Trophoblast cell (in vitro differentiated cells and primary cell): ENCODE data around the gene RGS7.
"Not testable (repeated sequence)": the region's sequence is repeated elsewhere in the genome, so short reads cannot be mapped to it uniquely, and the experiment has no call there.

Source experiments
- DNase-seq, 2 donors: peaks; one replicate each; pipeline ENCODE4 v3.0.0-alpha.2; 2016
- H2AFZ ChIP-seq: 2 replicates; pipeline ENCODE4 v1.6.1; 2013; ENCODE audit warnings: low read length, moderate library complexity, mild to moderate bottlenecking; ENCODE audit not compliant: insufficient read depth, poor library complexity
- H2AK5ac ChIP-seq: 2 replicates; pipeline ENCODE4 v1.6.1; 2013; ENCODE audit warnings: mild to moderate bottlenecking, low read length
- H2BK120ac ChIP-seq: 2 replicates; pipeline ENCODE4 v1.6.1; 2013; ENCODE audit warnings: low read length, mild to moderate bottlenecking, moderate library complexity; ENCODE audit not compliant: insufficient read depth, poor library complexity
- H2BK12ac ChIP-seq: 2 replicates; pipeline ENCODE4 v1.6.1; 2013; ENCODE audit warnings: mild to moderate bottlenecking, low read length, moderate library complexity
- H2BK5ac ChIP-seq: 2 replicates; pipeline ENCODE4 v1.6.1; 2013; ENCODE audit warnings: low read length, low read depth, moderate library complexity, mild to moderate bottlenecking; ENCODE audit not compliant: poor library complexity
- H3K14ac ChIP-seq: 2 replicates; pipeline ENCODE4 v1.6.1; 2013; ENCODE audit warnings: mild to moderate bottlenecking, low read length
- H3K18ac ChIP-seq: 2 replicates; pipeline ENCODE4 v1.6.1; 2013; ENCODE audit warnings: mild to moderate bottlenecking, low read length
- H3K23ac ChIP-seq: 2 replicates; pipeline ENCODE4 v1.6.1; 2013; ENCODE audit warnings: low read length
- H3K27ac ChIP-seq: 2 replicates; pipeline ENCODE4 v1.5.1; 2013; ENCODE audit warnings: low read depth, mild to moderate bottlenecking, inconsistent platforms, low read length, moderate library complexity
- H3K27me3 ChIP-seq: 2 replicates; pipeline ENCODE4 v1.6.1; 2013; ENCODE audit warnings: inconsistent platforms, mild to moderate bottlenecking, low read length, moderate library complexity; ENCODE audit not compliant: insufficient read depth
- H3K36me3 ChIP-seq, 2 experiments: 1 replicate in 1 of 2; 2 replicates in 1 of 2; pipeline ENCODE4 v1.6.1; 2013; ENCODE audit warnings: low read length in 2 of 2, mild to moderate bottlenecking in 2 of 2, moderate library complexity in 1 of 2; ENCODE audit not compliant: insufficient read depth in 2 of 2, control insufficient read depth in 1 of 2
- H3K4ac ChIP-seq: 2 replicates; pipeline ENCODE4 v1.6.1; 2013; ENCODE audit warnings: low read depth, mild to moderate bottlenecking, low read length, moderate library complexity
- H3K4me1 ChIP-seq, 2 experiments: 1 replicate in 1 of 2; 2 replicates in 1 of 2; pipeline ENCODE4 v1.6.1; 2013; ENCODE audit warnings: low read length in 2 of 2, mild to moderate bottlenecking in 2 of 2, moderate library complexity in 1 of 2; ENCODE audit not compliant: insufficient read depth in 2 of 2, control insufficient read depth in 1 of 2
- H3K4me2 ChIP-seq: 2 replicates; pipeline ENCODE4 v1.6.1; 2013; ENCODE audit warnings: inconsistent platforms, mild to moderate bottlenecking, low read length, moderate library complexity
- H3K4me3 ChIP-seq: 2 replicates; pipeline ENCODE4 v1.5.1; 2013; ENCODE audit warnings: mild to moderate bottlenecking, low read depth, low read length, inconsistent platforms
- H3K79me1 ChIP-seq: one replicate; pipeline ENCODE4 v1.6.1; 2013; ENCODE audit warnings: low read length
- H3K79me2 ChIP-seq: 2 replicates; pipeline ENCODE4 v1.6.1; 2013; ENCODE audit warnings: low read length, mild to moderate bottlenecking; ENCODE audit not compliant: control insufficient read depth, insufficient read depth, poor library complexity
- H3K9ac ChIP-seq: 2 replicates; pipeline ENCODE4 v1.6.1; 2013; ENCODE audit warnings: mild to moderate bottlenecking, low read length
- H3K9me3 ChIP-seq: 2 replicates; pipeline ENCODE4 v1.6.1; 2013; ENCODE audit warnings: low read depth, mild to moderate bottlenecking, control low read depth, inconsistent platforms, low read length; ENCODE audit not compliant: insufficient read depth
- H4K12ac ChIP-seq: 2 replicates; pipeline ENCODE4 v1.6.1; 2013; ENCODE audit warnings: low read depth, mild to moderate bottlenecking, low read length, moderate library complexity
- H4K8ac ChIP-seq: 2 replicates; pipeline ENCODE4 v1.6.1; 2013; ENCODE audit warnings: low read depth, mild to moderate bottlenecking, low read length, moderate library complexity
- H4K91ac ChIP-seq: one replicate; pipeline ENCODE4 v1.6.1; 2013; ENCODE audit warnings: low read depth, mild to moderate bottlenecking, low read length, moderate library complexity
- WGBS: extraction: QIAGEN DNeasy Blood & Tissue Kit; methylation state at CpG from one replicate; pipeline ENCODE4 v1.1.7; 2013; ENCODE audit warnings: missing lambda C conversion rate; ENCODE audit not compliant: insufficient read length, insufficient coverage; ENCODE audit errors: extremely low coverage; 5-methylcytosine and 5-hydroxymethylcytosine counted together

Gene RGS7

DNA sequence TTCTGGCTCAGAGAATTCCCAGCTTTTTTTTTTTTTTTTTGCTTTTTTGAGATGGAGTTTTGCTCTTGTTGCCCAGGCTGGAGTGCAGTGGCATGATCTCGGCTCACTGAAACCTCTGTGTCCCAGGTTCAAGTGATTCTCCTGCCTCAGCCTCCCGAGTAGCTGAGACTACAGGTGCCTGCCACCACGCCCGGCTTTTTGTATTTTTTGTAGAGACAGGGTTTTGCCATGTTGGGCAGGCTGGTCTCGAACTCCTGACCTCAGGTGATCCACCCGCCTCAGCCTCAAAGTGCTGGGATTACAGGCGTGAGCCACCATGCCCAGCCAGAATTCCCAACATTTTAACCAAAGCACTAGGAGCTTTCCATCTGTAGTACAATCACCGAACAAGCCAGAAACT, 65.5 kb downstream of the RGS7 start:
- H3K79me1 ChIP-seq, DNase-seq, H3K4me2 ChIP-seq: not testable (repeated sequence)

GRCh38 chr1:241286486-241286885, 70.5 kb downstream of the RGS7 start:
- Histone ChIP-seq H3K23ac (no peak overlapping the region), H3K79me2 (no peaks in the 10 kb centered on the region), H3K4me3 (no peak overlapping the region), H3K27me3 (no peaks in the 10 kb centered on the region), H3K9me3 (no peaks in the 10 kb centered on the region), H3K79me1 (no peaks in the 10 kb centered on the region), H2BK120ac (no peak overlapping the region), H3K27ac (no peak overlapping the region), H2BK12ac (no peak overlapping the region), H3K18ac (no peak overlapping the region), H2AFZ (no peak overlapping the region), H3K4ac (no peak overlapping the region), H4K8ac (no peak overlapping the region), H3K4me1 (no peaks in the 10 kb centered on the region), H4K12ac (no peak overlapping the region), H3K4me2 (no peak overlapping the region), H4K91ac (no peak overlapping the region), H2BK5ac (no peak overlapping the region), H3K9ac (no peak overlapping the region), H2AK5ac (no peak overlapping the region), H3K14ac (no peak overlapping the region), H3K36me3 (no peaks in the 10 kb centered on the region)
- WGBS = no CpG with 5 or more reads among the region's 1 CpG
- DNase-seq = no peak

More for the DNA sequence above, 65.5 kb downstream of the RGS7 start:
- H2BK5ac ChIP-seq, H3K27me3 ChIP-seq, H2BK12ac ChIP-seq, H3K27ac ChIP-seq, H3K9me3 ChIP-seq, H3K36me3 ChIP-seq, H4K12ac ChIP-seq, H3K4me1 ChIP-seq, H3K9ac ChIP-seq, H3K79me2 ChIP-seq, H3K14ac ChIP-seq, H3K4ac ChIP-seq, H3K23ac ChIP-seq, H3K18ac ChIP-seq, H4K91ac ChIP-seq, H4K8ac ChIP-seq, H2AK5ac ChIP-seq, H2AFZ ChIP-seq, H2BK120ac ChIP-seq, H3K4me3 ChIP-seq: not testable (repeated sequence)
- WGBS = no CpG with 5 or more reads among the region's 8 CpGs

DNA sequence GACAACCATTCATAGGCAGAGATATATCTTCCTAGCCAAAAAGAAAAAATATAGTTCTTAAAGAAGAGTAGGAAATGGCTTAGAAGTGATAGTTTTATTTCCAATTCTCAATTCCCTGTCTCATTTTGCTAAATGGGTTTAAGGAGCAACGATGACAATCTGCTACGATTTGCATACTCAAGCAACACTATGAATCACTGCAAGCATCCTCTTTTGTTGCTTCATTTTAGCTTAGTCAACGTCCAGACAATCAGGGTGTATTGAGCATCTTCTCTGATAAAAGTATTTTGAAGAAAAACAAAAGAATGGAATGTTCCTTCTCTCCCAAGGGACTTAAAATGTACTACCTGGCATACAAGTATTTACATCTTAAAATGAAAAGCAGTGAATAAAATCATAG, 80.6 kb downstream of the RGS7 start:
- no peaks in the 10 kb centered on the region for H3K79me2 ChIP-seq
- no peak overlapping the region for H2BK120ac ChIP-seq
- H3K4me3 ChIP-seq = no peak overlapping the region
- no peak overlapping the region for H3K9ac ChIP-seq
- H4K8ac ChIP-seq = no peak overlapping the region
- no peak for DNase-seq
- H3K79me1 ChIP-seq = no peaks in the 10 kb centered on the region
- no peak overlapping the region for H3K14ac ChIP-seq
- no peak overlapping the region for H4K12ac ChIP-seq
- H3K27ac ChIP-seq = no peak overlapping the region
- H3K4me2 ChIP-seq = no peak overlapping the region
- no CpG with 5 or more reads among the region's 3 CpGs for WGBS
- H2AK5ac ChIP-seq = no peak overlapping the region
- H3K23ac ChIP-seq = no peak overlapping the region
- H2BK12ac ChIP-seq = no peak overlapping the region
- no peaks in the 10 kb centered on the region for H3K36me3 ChIP-seq
- no peaks in the 10 kb centered on the region for H3K27me3 ChIP-seq
- no peak overlapping the region for H4K91ac ChIP-seq
- H2AFZ ChIP-seq = no peak overlapping the region
- H2BK5ac ChIP-seq = no peak overlapping the region
- no peak overlapping the region for H3K18ac ChIP-seq
- peaks cover 2% of the 10 kb centered on the region for H3K9me3 ChIP-seq
- H3K4me1 ChIP-seq = no peaks in the 10 kb centered on the region
- H3K4ac ChIP-seq = no peak overlapping the region

- WGBS = no CpG with 5 or more reads among the region's 5 CpGs
- no peak overlapping the region for H2BK12ac ChIP-seq
- H4K12ac ChIP-seq = no peak overlapping the region
- DNase-seq = no peak
- no peak overlapping the region for H3K4me3 ChIP-seq
- no peak overlapping the region for H4K91ac ChIP-seq
- no peaks in the 10 kb centered on the region for H3K36me3 ChIP-seq
- peaks cover 2% of the 10 kb centered on the region for H3K9me3 ChIP-seq
- no peak overlapping the region for H2AK5ac ChIP-seq
- no peak overlapping the region for H3K14ac ChIP-seq
- no peak overlapping the region for H2BK5ac ChIP-seq
- H3K4me1 ChIP-seq = no peaks in the 10 kb centered on the region
- no peak overlapping the region for H3K9ac ChIP-seq
- H2AFZ ChIP-seq = no peak overlapping the region
- no peaks in the 10 kb centered on the region for H3K79me1 ChIP-seq
- H3K27me3 ChIP-seq = no peaks in the 10 kb centered on the region
- H4K8ac ChIP-seq = no peak overlapping the region
- no peak overlapping the region for H3K4ac ChIP-seq
- no peaks in the 10 kb centered on the region for H3K79me2 ChIP-seq
- H3K18ac ChIP-seq = no peak overlapping the region
- no peak overlapping the region for H3K23ac ChIP-seq
- no peak overlapping the region for H3K27ac ChIP-seq
- no peak overlapping the region for H2BK120ac ChIP-seq
- H3K4me2 ChIP-seq = no peak overlapping the region
Observed at GRCh38 chr1:241275981-241276380, 81.0 kb downstream of the RGS7 start.
